ENCODE results near the gene ATXN2.
A peak's percentile ranks its signal among the peaks of the same experiment; 100 is the strongest.
"Not testable (repeated sequence)": the region's sequence is repeated elsewhere in the genome, so short reads cannot be mapped to it uniquely, and the experiment has no call there.

The ATXN2 gene

GRCh38 chr12:111600205-111600642, 1.1 kb upstream of the ATXN2 start:
- no peak for DNase-seq

DNA sequence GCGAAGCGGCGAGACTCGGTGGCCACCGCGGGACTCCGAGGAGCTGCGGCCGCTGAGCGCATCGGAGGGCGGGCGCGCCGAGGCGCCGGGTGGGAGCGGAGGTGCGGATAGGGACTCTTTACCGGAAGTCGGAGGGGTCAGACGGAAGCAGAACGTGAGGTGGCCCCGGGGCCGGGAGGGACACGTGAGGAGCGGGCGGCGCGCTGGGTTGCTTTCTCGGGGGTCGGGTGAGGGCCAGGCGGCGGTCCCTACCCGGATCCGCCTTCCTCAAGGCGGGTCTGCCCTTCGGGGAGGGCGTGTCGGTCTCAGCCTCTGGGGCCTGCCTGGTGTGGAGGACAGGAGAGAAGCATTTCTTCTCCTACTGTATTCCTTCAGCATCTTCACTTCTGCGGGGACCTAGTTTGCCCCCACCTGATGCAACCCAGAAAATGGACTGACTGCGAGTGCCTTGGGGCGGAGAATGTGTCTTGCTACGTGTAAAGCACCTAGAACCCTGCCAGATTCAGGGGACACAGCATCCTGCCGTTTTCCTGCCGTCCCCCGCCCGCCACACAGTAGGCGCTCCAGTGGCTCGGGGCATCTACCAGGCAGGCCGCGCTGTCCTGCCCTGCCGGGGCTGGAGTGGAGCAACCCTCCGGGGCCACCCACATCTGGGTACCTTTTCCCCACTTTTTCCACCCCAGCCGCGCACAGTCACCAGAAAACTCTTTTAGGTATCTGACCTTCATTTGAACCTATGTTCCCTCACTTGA, 514 bp upstream of the ATXN2 start:
- DNase-seq = peak; percentile 84

- no peak for DNase-seq
These were observed 1.1 kb downstream of the ATXN2 start for GRCh38 chr12:111597831-111598636.

DNA sequence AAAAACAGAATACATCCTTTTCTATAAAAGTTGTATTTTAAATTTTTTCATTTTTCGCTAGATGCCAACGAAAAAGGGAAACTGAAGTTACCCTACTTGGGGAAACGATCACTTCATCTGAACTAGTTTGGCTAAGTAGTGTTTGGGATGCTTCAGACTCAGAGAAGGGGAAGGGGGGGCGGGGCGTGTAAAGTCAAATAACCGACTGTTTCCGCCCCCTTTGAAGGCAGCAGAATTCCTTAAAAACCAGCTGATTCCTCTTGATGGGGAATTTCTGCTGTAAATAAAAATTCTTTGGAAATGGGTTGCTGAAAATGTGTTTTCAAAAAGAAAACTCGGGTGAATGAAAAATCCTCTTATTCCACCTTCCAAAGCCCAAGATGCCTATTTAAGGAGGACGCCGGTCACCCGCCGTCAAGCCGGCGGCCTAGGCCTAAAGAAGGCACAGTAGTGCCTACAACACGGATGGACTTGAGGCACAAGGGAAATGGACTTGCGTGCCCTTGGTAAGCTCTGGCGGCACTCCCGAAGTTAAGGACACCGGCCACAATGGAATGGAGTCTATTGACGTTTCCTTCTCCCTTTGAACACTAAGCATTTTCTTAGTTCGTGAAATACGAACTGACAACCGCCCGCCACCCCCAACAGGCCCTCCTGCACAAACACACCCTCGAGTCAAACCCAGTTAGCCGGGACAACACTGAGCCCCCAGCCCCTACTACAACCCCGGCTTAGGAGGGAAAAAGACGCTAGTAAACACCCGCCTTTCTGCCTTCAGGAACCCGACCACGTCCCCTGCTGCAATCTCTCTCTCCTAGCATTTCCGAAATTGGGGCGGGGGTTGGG, 1.9 kb downstream of the ATXN2 start:
- peak; percentile 21 for DNase-seq

GRCh38 chr12:111595341-111595835, 3.7 kb downstream of the ATXN2 start:
- not testable (repeated sequence) for DNase-seq

DNA sequence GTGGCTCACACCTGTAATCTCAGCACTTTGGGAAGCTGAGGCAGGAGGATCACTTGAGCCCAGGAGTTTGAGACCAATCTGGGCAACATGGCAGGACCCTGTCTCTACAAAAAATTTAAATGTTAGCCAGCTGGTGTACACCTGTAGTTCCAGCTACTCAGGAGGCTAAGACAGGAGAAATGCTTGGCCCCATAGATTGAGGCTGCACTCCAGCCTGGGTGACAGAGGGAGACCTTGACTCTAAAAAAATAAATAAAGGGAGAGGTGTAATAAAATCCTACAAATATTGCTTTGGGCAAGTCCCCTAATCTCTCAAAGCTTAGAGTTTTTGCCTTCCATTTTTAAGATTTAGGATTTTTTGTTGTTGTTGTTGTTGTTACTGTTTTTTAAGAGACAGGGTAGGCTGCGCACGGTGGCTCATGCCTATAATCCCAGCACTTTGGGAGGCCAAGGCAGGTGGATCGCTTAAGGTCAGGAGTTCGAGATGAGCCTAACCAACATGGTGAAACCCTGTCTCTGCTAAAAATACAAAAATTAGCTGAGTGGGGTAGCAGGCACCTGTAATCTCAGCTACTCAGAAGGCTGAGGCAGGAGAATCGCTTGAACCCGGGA, 7.6 kb downstream of the ATXN2 start:
- not testable (repeated sequence) for DNase-seq

DNA sequence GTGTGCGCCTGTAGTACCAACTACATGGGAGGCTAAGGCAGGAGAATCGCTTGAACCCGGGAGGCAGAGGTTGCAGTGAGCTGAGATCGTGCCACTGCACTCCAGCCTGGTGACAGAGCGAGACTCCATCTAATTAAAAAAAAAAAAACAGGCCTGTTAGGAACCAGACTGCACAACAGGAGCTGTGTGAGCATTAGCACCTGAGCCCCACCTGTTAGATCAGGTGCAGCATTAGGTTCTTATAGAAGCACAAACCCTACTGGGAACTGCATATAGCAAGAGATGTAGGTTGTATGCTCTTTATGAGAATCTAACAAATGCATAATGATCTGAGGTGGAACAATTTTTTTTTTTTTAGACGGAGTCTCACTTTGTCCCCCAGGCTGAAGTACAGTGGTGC, 8.6 kb downstream of the ATXN2 start:
- DNase-seq = no peak

GRCh38 chr12:111589601-111590000, 9.5 kb downstream of the ATXN2 start:
- no peak for DNase-seq

DNA sequence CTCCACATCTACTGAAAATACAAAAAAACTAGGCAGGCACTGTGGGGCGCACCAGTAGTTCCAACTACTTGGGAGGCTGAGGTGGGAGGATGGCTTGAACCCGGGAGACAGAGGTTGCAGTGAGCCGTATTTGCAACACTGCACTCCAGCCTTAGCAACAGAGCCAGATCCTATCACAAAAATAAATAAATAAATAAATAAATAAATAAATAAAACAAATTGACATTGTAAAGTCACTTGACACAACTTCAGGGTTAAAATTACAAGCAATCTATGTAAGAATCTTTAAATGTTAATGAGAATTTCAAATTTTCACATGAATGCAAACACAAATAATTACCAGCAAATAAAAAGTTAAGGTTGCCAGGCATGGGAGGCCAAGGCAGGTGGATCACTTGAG, 11.1 kb downstream of the ATXN2 start:
- DNase-seq = no peak

GRCh38 chr12:111586986-111587385, 12.1 kb downstream of the ATXN2 start:
- DNase-seq = no peak

DNA sequence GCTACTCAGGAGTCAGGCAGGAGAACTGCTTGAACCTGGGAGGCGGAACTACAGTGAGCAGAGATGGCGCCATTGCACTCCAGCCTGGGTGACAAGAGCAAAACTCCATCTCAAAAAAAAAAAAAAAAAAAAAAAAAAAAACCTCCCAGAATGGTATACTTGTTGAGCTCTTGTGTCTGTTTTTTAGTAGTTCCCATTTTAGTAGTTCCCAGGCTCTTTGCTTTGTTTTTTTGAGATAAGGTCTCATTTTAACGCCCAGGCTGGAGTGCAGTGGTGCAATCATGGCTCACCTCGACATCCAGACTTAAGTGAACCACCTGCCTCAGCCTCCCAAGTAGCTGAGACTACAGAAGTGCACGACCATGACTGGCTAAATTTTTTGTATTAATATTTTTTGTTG, 13.4 kb downstream of the ATXN2 start:
- DNase-seq = no peak

- DNase-seq = no peak
These were observed 14.2 kb downstream of the ATXN2 start for GRCh38 chr12:111584959-111585358.

GRCh38 chr12:111583506-111583905, 15.6 kb downstream of the ATXN2 start:
- not testable (repeated sequence) for DNase-seq

GRCh38 chr12:111582133-111582747, 16.9 kb downstream of the ATXN2 start:
- DNase-seq = no peak

DNA sequence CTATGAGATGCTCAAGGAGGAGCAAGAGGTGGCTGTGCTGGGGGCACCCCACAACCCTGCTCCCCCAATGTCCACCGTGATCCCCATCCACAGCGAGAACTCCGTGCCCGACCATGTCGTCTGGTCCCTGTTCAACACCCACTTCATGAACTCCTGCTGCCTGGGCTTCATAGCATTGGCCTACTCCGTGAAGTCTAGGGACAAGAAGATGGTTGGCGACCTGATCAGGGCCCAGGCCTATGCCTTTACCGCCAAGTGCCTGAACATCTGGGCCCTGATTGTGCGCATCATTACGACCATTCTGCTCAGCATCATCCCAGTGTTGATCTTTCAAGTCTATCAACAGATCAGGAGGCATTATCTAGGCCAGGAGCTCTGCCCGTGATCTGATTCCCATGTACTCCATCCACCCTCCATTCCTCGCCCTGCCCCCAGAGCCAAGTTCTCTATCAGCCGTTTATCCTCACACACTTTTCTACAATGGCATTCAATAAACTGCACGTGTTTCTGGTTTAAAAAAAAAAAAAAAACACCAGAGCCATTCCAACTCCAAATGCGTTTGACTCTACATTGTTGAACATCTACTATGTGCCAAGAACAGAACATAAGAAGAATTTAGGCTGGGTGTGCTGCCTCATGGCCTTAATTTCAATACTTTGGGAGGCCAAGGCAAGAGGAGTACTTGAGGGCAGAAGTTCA, 17.5 kb downstream of the ATXN2 start:
- DNase-seq = no peak

DNA sequence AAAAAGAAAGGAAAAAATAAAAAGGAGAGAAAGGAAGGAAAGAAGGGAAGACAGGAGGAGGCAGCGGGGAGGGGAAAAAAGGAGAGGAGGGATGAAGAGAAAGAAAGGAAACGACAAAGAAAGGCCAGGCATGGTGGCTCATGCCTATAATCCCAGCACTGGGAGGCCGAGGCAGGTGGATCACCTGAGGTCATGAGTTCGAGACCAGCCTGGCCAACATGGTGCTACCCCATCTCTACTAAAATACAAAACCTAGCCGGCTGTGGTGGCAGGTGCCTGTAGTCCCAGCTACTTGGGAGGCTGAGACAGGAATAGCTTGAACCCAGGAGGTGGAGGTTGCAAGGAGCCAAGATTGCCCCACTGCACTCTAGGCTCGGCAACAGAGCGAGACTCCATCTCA, 18.4 kb downstream of the ATXN2 start:
- DNase-seq = no peak

DNA sequence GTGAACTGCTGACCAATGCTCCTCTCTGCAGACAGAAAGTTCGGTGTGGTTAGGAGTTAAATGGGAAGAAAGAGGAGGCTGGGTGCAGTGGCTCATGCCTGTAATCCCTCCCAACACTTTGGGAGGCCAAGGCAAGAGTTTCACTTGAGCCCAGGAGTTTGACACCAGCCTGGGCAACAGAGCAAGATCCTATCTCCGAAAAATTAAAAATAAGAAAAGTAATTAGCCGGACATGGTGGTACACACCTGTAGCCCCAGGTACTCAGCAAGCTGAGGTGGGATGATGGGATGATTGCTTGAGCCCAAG, 19.0 kb downstream of the ATXN2 start:
- DNase-seq = no peak

GRCh38 chr12:111578971-111579340, 20.2 kb downstream of the ATXN2 start:
- no peak for DNase-seq

- no peak for DNase-seq
These were observed 20.7 kb downstream of the ATXN2 start for GRCh38 chr12:111578276-111578970.

GRCh38 chr12:111574797-111575443, 24.2 kb downstream of the ATXN2 start:
- no peak for DNase-seq

- no peak for DNase-seq
These were observed 25.6 kb downstream of the ATXN2 start for GRCh38 chr12:111573476-111573875.

Measured in stimulated activated naive CD4-positive, alpha-beta T cell treated with Interleukin-2 at 50 U/mL for 16 hours (primary cell).